Keratinocyte (primary cell): ENCODE measurements around the gene USP48. TPM values are rescaled to one million over a fixed set of nuclear protein-coding genes. Genes with fewer than 3 reads are reported as not detected.

Experiments
- DNase-seq: peaks from one replicate; pipeline ENCODE4 v3.0.0-alpha.2; 2011; ENCODE audit warnings: low read depth, missing footprints, low spot score
- FAIRE-seq: peaks from 2 replicates; lab custom pipeline; 2011; peaks lifted over from hg19 to GRCh38; lab: Jason Lieb, UNC
- H2AFZ ChIP-seq: 2 replicates; pipeline ENCODE4 v1.6.0; 2012; ENCODE audit warnings: low read length, control low read depth, inconsistent platforms; ENCODE audit not compliant: control insufficient read depth
- H3K27ac ChIP-seq: 2 replicates; pipeline ENCODE4 v1.5.1; 2011; ENCODE audit warnings: low read length; ENCODE audit not compliant: control insufficient read depth, insufficient read depth
- H3K27me3 ChIP-seq: 3 replicates; pipeline ENCODE4 v1.6.0; 2011; ENCODE audit warnings: low read length; ENCODE audit not compliant: control insufficient read depth, insufficient read depth; ENCODE audit errors: extremely low read depth
- H3K36me3 ChIP-seq, 2 experiments: 2 replicates in 1 of 2; 3 replicates in 1 of 2; pipeline ENCODE4 v1.5.1; 2011; ENCODE audit warnings: low read length in 2 of 2, mild to moderate bottlenecking in 1 of 2; ENCODE audit not compliant: control insufficient read depth in 2 of 2, insufficient read depth in 2 of 2; ENCODE audit errors: extremely low read depth in 1 of 2
- H3K4me1 ChIP-seq: 3 replicates; pipeline ENCODE4 v1.5.1; 2011; ENCODE audit warnings: low read length; ENCODE audit not compliant: control insufficient read depth, insufficient read depth; ENCODE audit errors: extremely low read depth
- H3K4me2 ChIP-seq: 3 replicates; pipeline ENCODE4 v1.6.0; 2011; ENCODE audit warnings: low read depth, low read length; ENCODE audit not compliant: control insufficient read depth, insufficient read depth; ENCODE audit errors: extremely low read depth
- H3K4me3 ChIP-seq, 3 experiments: fragments of 200-600 bp in 1 of 3; sonication (generic) in 1 of 3; 2 replicates in 2 of 3; 3 replicates in 1 of 3; pipeline ENCODE4 v1.5.1; 2011 to 2016; ENCODE audit warnings: low read length in 3 of 3, mild to moderate bottlenecking in 3 of 3, control low read depth in 2 of 3, inconsistent platforms in 1 of 3, low read depth in 1 of 3, mixed read lengths in 1 of 3, mixed run types in 1 of 3, moderate library complexity in 1 of 3; ENCODE audit not compliant: control insufficient read depth in 2 of 3, insufficient read depth in 2 of 3; ENCODE audit errors: extremely low read depth in 1 of 3
- H3K79me2 ChIP-seq: 2 replicates; pipeline ENCODE4 v1.6.0; 2012; ENCODE audit warnings: low read length; ENCODE audit not compliant: control insufficient read depth, insufficient read depth
- H3K9ac ChIP-seq: 3 replicates; pipeline ENCODE4 v1.6.0; 2011; ENCODE audit warnings: low read length; ENCODE audit not compliant: control insufficient read depth, insufficient read depth; ENCODE audit errors: extremely low read depth
- H3K9me1 ChIP-seq: 3 replicates; pipeline ENCODE4 v1.6.0; 2011; ENCODE audit warnings: low read length; ENCODE audit not compliant: control insufficient read depth, insufficient read depth; ENCODE audit errors: extremely low read depth
- H3K9me3 ChIP-seq: 2 replicates; pipeline ENCODE4 v1.5.1; 2012; ENCODE audit warnings: low read depth, low read length; ENCODE audit not compliant: control insufficient read depth
- H4K20me1 ChIP-seq: 3 replicates; pipeline ENCODE4 v1.6.0; 2011; ENCODE audit warnings: low read length; ENCODE audit not compliant: control insufficient read depth, insufficient read depth; ENCODE audit errors: extremely low read depth
- EZH2 ChIP-seq: IDR thresholded peaks from one replicate; pipeline ENCODE4 v1.6.1; 2012; ENCODE audit warnings: inconsistent platforms, mild to moderate bottlenecking, low read length, moderate library complexity
- dilution Hi-C: fragments of 300-500 bp; cut with MboI; formaldehyde crosslinking; loops from one replicate; pipeline ENCODE4 v1.7.0; 2020; ENCODE audit warnings: low sequenced_read_pairs; ENCODE audit not compliant: extremely low pct_ligation_motif_present
- polyA plus RNA-seq, 5 experiments: library from polyadenylated mRNA; depleted of rRNA in 3 of 5; stranded (reverse) in 3 of 5; stranded (forward) in 1 of 5; unstranded in 1 of 5; fragments of >200 nt; gene quantifications; 1 replicate in 1 of 5; 2 replicates in 3 of 5; 3 replicates in 1 of 5; pipeline versions ENCODE4 v1.2.1 to v1.2.3, GENCODE V29; 2011 to 2012; ENCODE audit warnings: missing spikeins in 2 of 5, low read depth in 1 of 5, low replicate concordance in 1 of 5
- TF ChIP-seq, protein P1 (sequence below), 3 experiments: IDR thresholded peaks in 1 of 3; conservative IDR thresholded peaks in 1 of 3; optimal IDR thresholded peaks in 1 of 3; 2 replicates in 2 of 3; 3 replicates in 1 of 3; pipeline versions ENCODE3 to v1.5.1; 2011; ENCODE audit warnings: low read length in 3 of 3, mild to moderate bottlenecking in 3 of 3, moderate library complexity in 2 of 3, control low read depth in 1 of 3, inconsistent platforms in 1 of 3; ENCODE audit not compliant: insufficient read depth in 2 of 3; ENCODE audit errors: extremely low read depth in 1 of 3

USP48 gene
- polyA plus RNA-seq, 1 donor (not counting 4 experiments of a cell fraction or from before 2014, with no cell fraction given): 33.0 TPM

DNA sequence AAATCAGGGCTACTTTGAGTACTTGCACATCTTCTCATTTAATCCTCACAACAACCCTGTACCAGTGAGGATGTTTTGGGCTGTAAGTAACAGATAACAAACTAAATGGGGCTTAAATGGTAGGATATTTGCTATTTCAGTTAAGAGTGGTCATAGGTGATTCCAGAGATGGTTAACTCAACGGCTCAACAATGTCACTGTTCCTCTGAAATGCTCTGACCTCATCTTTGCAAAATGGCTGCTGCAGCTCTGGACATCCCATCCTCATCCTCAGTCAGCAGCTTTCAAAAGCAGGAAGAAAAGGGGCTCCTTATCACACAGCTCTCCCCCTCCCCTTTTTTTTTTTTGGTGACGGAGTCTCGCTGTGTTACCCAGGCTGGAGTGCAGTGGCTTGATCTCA, 30.6 kb upstream of the USP48 start:
- dilution Hi-C loops: no loop called here
- Histone ChIP-seq H3K36me3 (no peaks in the 10 kb centered on the region), H3K79me2 (no peaks in the 10 kb centered on the region), H3K9me3 (no peaks in the 10 kb centered on the region), H4K20me1 (no peaks in the 10 kb centered on the region), H3K9ac (no peak overlapping the region), H3K4me2 (no peak overlapping the region), H2AFZ (no peak overlapping the region), H3K4me1 (no peaks in the 10 kb centered on the region), H3K27ac (no peak overlapping the region), H3K27me3 (peaks cover 5% of the 10 kb centered on the region), H3K9me1 (no peaks in the 10 kb centered on the region), H3K4me3 (no peak overlapping the region)
- TF ChIP-seq, protein P1, sequence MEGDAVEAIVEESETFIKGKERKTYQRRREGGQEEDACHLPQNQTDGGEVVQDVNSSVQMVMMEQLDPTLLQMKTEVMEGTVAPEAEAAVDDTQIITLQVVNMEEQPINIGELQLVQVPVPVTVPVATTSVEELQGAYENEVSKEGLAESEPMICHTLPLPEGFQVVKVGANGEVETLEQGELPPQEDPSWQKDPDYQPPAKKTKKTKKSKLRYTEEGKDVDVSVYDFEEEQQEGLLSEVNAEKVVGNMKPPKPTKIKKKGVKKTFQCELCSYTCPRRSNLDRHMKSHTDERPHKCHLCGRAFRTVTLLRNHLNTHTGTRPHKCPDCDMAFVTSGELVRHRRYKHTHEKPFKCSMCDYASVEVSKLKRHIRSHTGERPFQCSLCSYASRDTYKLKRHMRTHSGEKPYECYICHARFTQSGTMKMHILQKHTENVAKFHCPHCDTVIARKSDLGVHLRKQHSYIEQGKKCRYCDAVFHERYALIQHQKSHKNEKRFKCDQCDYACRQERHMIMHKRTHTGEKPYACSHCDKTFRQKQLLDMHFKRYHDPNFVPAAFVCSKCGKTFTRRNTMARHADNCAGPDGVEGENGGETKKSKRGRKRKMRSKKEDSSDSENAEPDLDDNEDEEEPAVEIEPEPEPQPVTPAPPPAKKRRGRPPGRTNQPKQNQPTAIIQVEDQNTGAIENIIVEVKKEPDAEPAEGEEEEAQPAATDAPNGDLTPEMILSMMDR (optimal IDR thresholded peaks at IDR 0.05 in 1 of 3, IDR thresholded peaks at IDR 0.05 in 1 of 3, conservative IDR thresholded peaks at IDR 0.05 in 1 of 3; ENCODE audit: extremely low read depth in 1 of 3, insufficient read depth in 2 of 3, low read length in 3 of 3): no peak
- no peak for TF ChIP-seq EZH2
- DNase-seq: no peak
- FAIRE-seq: no peak

DNA sequence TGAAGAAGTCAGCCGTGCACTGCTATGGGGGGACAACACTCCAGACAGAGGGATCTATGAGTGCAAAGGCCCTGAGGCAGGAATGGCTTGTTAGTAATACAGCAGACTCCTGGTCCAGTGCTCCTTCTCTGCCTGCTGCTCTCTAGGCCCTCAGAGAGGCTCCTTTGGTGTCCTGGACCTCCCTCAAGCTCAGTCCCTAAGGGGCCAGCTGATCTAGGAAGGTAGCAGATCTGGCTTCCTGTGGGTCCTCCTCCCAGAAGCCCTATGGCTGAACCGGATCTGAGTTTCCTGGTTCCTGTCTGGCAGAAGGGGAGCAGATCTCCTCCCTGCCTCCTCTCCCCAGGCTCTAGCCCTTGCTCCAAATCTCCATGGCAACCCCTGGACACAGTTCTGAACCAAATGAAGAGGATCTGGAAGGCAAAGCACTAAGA, 28.9 kb upstream of the USP48 start, which contains the start of gene LDLRAD2:
TSS of gene LDLRAD2 (plus strand) at position 391 of the 431 bp plus-strand sequence. CDS start 187 bp downstream, outside the sequence.
- dilution Hi-C loops: no loop called here
- no peak for FAIRE-seq

More for the DNA sequence above, 28.9 kb upstream of the USP48 start, which contains the start of gene LDLRAD2:
- no peak within 1 kb of the TSS for H3K4me2 ChIP-seq
- H3K9me1 ChIP-seq: no peaks in the 10 kb centered on the region
- no peak within 1 kb of the TSS for H2AFZ ChIP-seq
- H3K9me3 ChIP-seq: no peaks in the 10 kb centered on the region
- peaks cover 5% of the 10 kb centered on the region for H3K27me3 ChIP-seq
- no peak within 1 kb of the TSS for H3K27ac ChIP-seq
- no peak within 1 kb of the TSS for H3K9ac ChIP-seq
- DNase-seq: no peak
- no peaks in the 10 kb centered on the region for H4K20me1 ChIP-seq
- no peaks in the 10 kb centered on the region for H3K79me2 ChIP-seq
- H3K4me1 ChIP-seq: no peaks in the 10 kb centered on the region
- no peak within 1 kb of the TSS for H3K4me3 ChIP-seq
- H3K36me3 ChIP-seq: no peaks in the 10 kb centered on the region
- TF ChIP-seq, protein P1 (optimal IDR thresholded peaks at IDR 0.05 in 1 of 3, IDR thresholded peaks at IDR 0.05 in 1 of 3, conservative IDR thresholded peaks at IDR 0.05 in 1 of 3; ENCODE audit: extremely low read depth in 1 of 3, insufficient read depth in 2 of 3, low read length in 3 of 3): no peak
- no peak for TF ChIP-seq EZH2
